PFSK-1 (cell line): ENCODE data around the gene LEPR.

Experiments
- FOXP2 ChIP-seq: optimal IDR thresholded peaks from 2 replicates; pipeline ENCODE3; 2011; ENCODE audit warnings: borderline replicate concordance, control low read depth, inconsistent platforms; ENCODE audit not compliant: insufficient read depth; ENCODE audit errors: extremely low read length, extremely low read depth
- POLR2AphosphoS5 ChIP-seq: IDR thresholded peaks from 2 replicates; pipeline ENCODE4 v1.6.1; 2012; ENCODE audit warnings: low read depth, mild to moderate bottlenecking, control low read depth, low read length, moderate library complexity
- REST ChIP-seq, 2 experiments: IDR thresholded peaks; 2 replicates each; pipeline versions ENCODE4 v1.6.1 to v1.8.0; 2011 to 2012; ENCODE audit warnings: low read depth in 2 of 2, low read length in 2 of 2, control low read depth in 1 of 2, inconsistent platforms in 1 of 2, mild to moderate bottlenecking in 1 of 2, moderate library complexity in 1 of 2; ENCODE audit not compliant: insufficient read depth in 1 of 2
- SIN3A ChIP-seq: IDR thresholded peaks from 2 replicates; pipeline ENCODE4 v1.6.1; 2012; ENCODE audit warnings: mild to moderate bottlenecking, low read length, moderate library complexity, borderline replicate concordance; ENCODE audit not compliant: insufficient read depth
- TAF1 ChIP-seq: IDR thresholded peaks from 2 replicates; pipeline ENCODE4 v1.6.1; 2012; ENCODE audit warnings: low read length, control low read depth, borderline replicate concordance; ENCODE audit not compliant: insufficient read depth

The LEPR gene

GRCh38 chr1:65386439-65386838 lies 34.0 kb upstream of the LEPR start:
- TF ChIP-seq REST (IDR thresholded peaks at IDR 0.05; ENCODE audit: insufficient read depth in 1 of 2, low read depth in 2 of 2, low read length in 2 of 2) (no peak), SIN3A (no peak), POLR2AphosphoS5 (no peak), TAF1 (no peak), FOXP2 (no peak)

GRCh38 chr1:65387821-65388220 lies 32.6 kb upstream of the LEPR start:
- TF ChIP-seq FOXP2, result no peak

- TF ChIP-seq SIN3A, result no peak
- no peak for TF ChIP-seq POLR2AphosphoS5
- TF ChIP-seq REST (IDR thresholded peaks at IDR 0.05; ENCODE audit: insufficient read depth in 1 of 2, low read depth in 2 of 2, low read length in 2 of 2), result no peak
- no peak for TF ChIP-seq TAF1
- no peak for TF ChIP-seq FOXP2
These were observed 31.4 kb upstream of the LEPR start for GRCh38 chr1:65388908-65389695.

GRCh38 chr1:65392497-65392896 lies 28.0 kb upstream of the LEPR start:
- no peak for TF ChIP-seq SIN3A
- TF ChIP-seq REST (IDR thresholded peaks at IDR 0.05; ENCODE audit: insufficient read depth in 1 of 2, low read depth in 2 of 2, low read length in 2 of 2), result no peak
- TF ChIP-seq FOXP2, result no peak
- no peak for TF ChIP-seq POLR2AphosphoS5
- no peak for TF ChIP-seq TAF1

GRCh38 chr1:65393347-65393746 lies 27.1 kb upstream of the LEPR start:
- TF ChIP-seq FOXP2 (no peak), POLR2AphosphoS5 (no peak), REST (IDR thresholded peaks at IDR 0.05; ENCODE audit: insufficient read depth in 1 of 2, low read depth in 2 of 2, low read length in 2 of 2) (no peak), TAF1 (no peak), SIN3A (no peak)
